IPS-NIHi7 (cell line): ENCODE measurements around the gene UBE2G2.

Experiments used
- DNase-seq: peaks from one replicate; pipeline ENCODE4 v3.0.0; 2012; ENCODE audit warnings: mixed read lengths; ENCODE audit errors: extremely low spot score

UBE2G2 gene

GRCh38 chr21:44815852-44816628, 14.4 kb upstream of the UBE2G2 start:
- no peak for DNase-seq

DNA sequence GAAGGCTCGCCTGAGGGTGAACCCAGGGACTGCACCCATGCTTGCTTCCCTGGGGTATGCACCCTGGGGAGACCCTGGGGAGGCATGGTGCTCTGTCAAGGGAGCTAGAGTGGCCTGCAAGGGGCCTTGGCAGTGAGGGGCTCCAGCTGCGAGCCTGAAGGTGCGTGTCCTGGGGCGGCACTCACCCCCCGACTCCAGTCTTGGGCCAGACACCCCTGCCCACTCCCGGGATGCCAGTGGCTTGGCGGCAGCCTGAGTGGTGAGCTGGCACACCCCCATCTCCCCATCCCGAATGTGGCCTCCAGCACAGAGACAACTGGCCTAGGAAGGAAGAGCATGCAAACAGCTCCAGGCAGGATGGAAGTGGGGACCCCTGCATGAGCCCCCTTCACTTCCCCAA, 13.6 kb upstream of the UBE2G2 start:
- DNase-seq = no peak

GRCh38 chr21:44814498-44815023, 12.9 kb upstream of the UBE2G2 start:
- DNase-seq = no peak

DNA sequence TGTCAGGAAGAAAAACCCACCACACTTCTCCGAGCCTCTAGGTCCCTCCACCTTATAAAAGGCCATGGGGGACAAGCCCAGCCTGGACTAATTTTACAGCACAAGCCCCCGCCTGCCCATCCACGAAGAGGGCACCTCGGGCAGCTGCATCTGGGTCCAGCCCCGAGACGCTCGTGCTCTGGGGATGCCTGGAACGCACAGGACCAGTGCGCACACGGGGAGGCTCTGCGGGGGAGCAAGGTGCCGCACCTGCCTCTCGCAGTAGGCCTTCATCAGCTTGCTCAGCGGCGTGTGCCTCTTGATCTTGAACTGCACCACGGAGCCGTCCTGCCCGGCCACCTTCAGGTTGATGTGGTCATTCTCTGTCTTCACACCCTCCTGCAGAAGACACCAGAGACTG, 12.1 kb upstream of the UBE2G2 start:
- DNase-seq = no peak

- no peak for DNase-seq
These were observed 11.5 kb upstream of the UBE2G2 start for GRCh38 chr21:44813149-44813548.

- DNase-seq = no peak
These were observed 11.0 kb upstream of the UBE2G2 start for GRCh38 chr21:44812640-44813039.

DNA sequence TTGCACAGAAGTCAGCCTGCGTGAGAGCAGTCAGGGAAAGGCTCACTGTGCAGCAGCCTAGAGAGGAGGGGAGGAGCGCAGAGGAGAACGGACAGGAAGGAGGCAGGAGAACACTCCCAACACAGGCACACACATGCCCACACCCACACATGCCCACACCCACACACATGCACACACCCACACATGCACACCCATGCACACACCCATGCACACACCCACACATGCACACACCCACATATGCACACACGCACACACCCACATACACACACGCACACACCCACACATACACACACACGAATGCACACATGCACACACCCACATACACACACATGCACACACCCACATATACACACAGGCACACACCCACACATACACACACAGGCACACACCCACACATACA, 9.2 kb upstream of the UBE2G2 start:
- no peak for DNase-seq

DNA sequence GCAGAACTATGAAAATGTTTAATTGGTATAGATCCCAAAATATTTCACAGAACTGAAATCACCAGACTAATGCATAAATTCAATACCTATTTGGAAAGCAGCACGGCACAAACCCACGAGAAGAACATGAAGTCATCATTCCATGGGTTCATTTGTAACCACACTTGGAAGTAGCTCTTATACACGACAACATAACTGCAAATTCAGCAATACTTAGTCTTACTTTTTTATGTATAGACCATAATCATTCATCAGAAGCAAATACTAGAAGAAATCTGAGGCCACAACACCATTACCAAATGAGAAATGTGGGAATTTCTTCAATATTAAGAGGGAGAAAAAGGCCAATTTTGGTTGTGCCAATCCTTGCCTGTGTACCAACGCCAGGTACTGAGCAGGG, 4.2 kb upstream of the UBE2G2 start:
- DNase-seq = no peak

- DNase-seq = no peak
These were observed 3.6 kb upstream of the UBE2G2 start for GRCh38 chr21:44805226-44805625.

- no peak for DNase-seq
These were observed 3.1 kb upstream of the UBE2G2 start for GRCh38 chr21:44804762-44805161.

- no peak for DNase-seq
These were observed 2.0 kb upstream of the UBE2G2 start for GRCh38 chr21:44803651-44804050.

DNA sequence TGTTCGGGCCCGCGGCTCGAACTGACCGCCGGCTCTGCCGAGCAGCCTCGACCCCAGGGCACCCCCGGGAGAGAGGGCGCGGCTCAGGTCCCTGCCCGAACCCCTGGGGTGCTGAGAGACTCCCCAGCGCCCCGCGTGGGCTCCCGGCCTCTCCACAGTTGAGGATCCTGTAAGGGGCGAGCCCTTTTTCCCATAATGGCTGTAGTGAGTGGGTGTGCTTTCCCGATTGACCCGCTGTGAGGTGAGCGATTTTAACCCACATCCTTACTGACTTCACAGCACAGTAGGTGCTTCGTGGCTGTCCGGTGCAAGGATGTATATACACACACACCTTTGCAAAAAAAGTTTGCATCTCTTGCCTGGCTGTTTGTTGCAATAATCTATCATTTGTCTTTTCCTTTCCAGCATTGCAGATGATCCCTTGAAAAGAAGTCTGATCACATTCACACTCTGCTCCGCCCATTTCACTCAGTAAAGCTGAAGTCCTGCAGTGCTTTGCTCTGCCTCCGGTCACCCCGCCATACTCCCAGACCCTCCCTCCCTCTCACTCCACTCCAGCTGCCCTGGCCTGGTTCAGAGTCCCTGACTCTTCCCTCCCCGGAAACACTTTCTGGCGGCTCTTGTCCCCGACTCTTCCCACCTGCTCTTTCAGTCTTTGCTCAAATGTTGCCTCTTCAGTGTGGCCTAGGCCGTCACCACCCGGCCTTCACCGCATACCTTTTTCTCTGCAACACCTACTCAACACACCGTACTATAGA, 955 bp upstream of the UBE2G2 start:
- peak; percentile 50 for DNase-seq

DNA sequence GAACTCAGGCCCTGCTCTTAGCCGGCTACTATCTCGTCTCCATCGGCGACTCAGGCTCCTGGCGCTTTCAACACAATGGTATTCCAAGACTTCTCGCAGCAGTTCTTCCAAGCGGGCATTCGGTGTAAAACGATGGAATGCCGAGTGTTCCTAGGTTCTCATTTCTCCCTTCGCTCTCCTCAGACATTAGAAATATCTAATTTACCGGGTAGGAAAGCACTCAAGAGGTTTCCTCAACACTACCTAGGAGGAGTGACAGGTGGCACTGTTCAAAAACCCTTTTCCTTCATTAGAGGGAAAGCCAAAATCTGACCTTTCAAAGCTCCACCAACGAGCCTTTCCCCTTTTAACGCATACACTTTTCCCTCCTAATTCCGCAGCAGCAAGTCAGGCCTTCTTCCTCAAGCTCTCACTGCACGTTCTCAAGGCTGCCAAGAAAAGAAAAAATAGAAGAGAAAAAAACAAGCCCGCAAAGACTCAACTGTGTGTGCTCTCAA, 601 bp downstream of the UBE2G2 start:
- peak; percentile 48 for DNase-seq

GRCh38 chr21:44800103-44800502, 1.5 kb downstream of the UBE2G2 start:
- no peak for DNase-seq

DNA sequence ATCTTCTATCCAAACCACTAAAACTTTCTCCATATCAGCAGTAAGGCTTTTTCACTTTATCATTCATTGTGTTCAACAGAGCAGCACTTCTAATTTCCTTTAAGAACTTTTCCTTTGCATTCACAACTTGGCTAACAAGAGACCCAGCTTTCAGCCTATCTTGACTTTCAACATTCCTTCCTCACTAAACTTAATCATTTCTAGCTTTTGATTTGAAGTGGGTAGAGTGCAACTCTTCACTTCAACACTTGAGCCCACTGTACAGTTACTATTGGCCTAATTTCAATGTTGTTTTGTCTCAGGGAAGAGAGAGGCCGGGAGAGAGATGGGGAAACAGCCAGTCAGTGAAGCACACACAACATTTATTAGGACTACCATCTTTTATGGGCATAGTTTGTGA, 2.0 kb downstream of the UBE2G2 start:
- DNase-seq = no peak

GRCh38 chr21:44797775-44798174, 3.8 kb downstream of the UBE2G2 start:
- DNase-seq = no peak

GRCh38 chr21:44795342-44795741, 6.3 kb downstream of the UBE2G2 start:
- no peak for DNase-seq

- DNase-seq = no peak
These were observed 7.8 kb downstream of the UBE2G2 start for GRCh38 chr21:44793592-44794374.

GRCh38 chr21:44792702-44793591, 8.7 kb downstream of the UBE2G2 start:
- DNase-seq = peak; percentile 89

DNA sequence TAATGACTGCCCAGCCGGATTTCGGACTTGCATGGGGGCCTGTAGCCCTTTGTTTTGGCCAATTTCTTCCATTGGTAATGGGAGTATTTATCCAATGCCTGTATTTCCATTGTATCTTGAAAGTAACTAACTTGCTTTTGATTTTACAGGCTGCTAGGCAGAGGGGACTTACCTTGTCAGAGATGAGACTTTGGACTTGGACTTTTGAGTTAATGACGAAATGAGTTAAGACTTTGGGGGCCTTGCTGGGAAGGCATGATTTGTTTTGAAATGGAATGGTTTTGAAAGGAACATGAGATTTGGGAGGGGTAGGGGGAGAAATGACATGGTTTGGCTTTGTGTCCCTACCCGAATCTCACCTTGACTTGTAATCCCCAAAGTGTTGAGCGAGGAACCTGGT, 9.6 kb downstream of the UBE2G2 start:
- no peak for DNase-seq

DNA sequence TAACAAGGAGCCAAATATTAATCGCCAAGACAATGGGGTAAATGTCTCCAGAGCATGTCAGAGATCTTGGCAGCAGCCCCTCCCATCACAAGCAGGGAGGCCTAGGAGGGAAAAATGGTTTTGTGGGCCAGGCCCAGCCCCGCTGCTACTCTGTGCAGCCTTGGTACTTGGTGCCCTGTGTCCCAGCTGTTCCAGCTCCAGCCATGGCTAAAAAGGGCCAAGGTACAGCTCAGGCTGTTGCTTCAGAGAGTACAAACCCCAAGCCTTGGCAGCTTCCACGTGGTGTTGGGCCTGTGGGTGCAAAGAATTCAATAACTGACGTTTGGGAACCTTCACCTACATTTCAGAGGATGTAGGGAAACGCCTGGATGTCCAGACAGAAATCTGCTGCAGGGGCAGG, 10.4 kb downstream of the UBE2G2 start:
- no peak for DNase-seq
